Astrocyte (in vitro differentiated cells and primary cell): ENCODE measurements around the gene ZG16.

Experiments used
- EZH2 ChIP-seq: IDR thresholded peaks from 2 replicates; pipeline ENCODE4 v1.6.1; 2012; ENCODE audit warnings: mild to moderate bottlenecking, low read length, inconsistent platforms; ENCODE audit not compliant: insufficient read depth
- TF ChIP-seq, protein P1 (sequence below): IDR thresholded peaks from 2 replicates; pipeline ENCODE4 v1.5.1; 2011; ENCODE audit warnings: low read depth, mild to moderate bottlenecking, inconsistent platforms, low read length, moderate library complexity; ENCODE audit not compliant: insufficient read depth

DNA sequence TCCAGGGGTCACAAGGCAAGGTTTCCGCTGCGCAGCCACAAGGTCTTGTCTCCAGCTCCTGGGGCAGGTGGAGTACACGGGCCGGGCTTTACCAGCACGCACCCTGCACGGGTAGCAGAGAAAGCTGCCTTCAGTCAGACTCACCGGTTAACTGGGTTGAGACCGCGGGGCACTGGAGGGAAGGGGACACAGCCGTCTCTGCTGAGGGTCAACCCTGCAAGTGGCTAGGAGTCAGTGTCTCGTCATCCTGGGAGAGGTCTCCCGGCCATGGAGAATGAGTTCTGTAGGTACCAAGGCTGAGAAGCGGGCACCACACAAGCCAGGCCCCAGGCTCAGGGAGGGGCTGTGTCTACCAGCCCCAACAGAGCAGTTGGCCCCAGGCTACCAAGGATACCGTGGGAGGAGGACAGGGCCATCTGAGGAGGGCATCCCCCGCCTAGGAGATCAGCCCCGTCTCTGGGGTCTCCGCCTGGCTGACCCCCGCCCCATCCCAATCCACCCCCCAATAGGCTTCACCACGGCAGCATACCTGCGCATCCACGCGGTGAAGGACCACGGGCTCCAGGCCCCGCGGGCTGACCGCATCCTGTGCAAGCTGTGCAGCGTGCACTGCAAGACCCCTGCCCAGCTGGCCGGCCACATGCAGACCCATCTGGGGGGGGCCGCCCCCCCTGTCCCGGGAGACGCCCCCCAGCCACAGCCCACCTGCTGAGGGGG lies 31.1 kb downstream of the ZG16 start:
- TF ChIP-seq, protein P1, sequence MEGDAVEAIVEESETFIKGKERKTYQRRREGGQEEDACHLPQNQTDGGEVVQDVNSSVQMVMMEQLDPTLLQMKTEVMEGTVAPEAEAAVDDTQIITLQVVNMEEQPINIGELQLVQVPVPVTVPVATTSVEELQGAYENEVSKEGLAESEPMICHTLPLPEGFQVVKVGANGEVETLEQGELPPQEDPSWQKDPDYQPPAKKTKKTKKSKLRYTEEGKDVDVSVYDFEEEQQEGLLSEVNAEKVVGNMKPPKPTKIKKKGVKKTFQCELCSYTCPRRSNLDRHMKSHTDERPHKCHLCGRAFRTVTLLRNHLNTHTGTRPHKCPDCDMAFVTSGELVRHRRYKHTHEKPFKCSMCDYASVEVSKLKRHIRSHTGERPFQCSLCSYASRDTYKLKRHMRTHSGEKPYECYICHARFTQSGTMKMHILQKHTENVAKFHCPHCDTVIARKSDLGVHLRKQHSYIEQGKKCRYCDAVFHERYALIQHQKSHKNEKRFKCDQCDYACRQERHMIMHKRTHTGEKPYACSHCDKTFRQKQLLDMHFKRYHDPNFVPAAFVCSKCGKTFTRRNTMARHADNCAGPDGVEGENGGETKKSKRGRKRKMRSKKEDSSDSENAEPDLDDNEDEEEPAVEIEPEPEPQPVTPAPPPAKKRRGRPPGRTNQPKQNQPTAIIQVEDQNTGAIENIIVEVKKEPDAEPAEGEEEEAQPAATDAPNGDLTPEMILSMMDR, result no peak
- no peak for TF ChIP-seq EZH2
